Sigmoid colon (tissue), 7 donors: Measurements from ENCODE around the gene PRKCZ. TPM values are rescaled to one million over a fixed set of nuclear protein-coding genes. Genes with fewer than 3 reads are reported as not detected.

Experiments used
- DNase-seq: peaks from one replicate; pipeline ENCODE4 v3.0.0-alpha.2; 2019
- H3K27ac ChIP-seq, 4 donors: fragments of 200-600 bp; sonication (generic); one replicate each; pipeline ENCODE4 v1.5.1; 2016 to 2019; ENCODE audit warnings: mild to moderate bottlenecking in 1 of 4
- H3K27me3 ChIP-seq, 3 donors: fragments of 200-600 bp; sonication (generic); one replicate each; pipeline ENCODE4 v1.5.1; 2019; ENCODE audit warnings: mild to moderate bottlenecking in 1 of 3
- H3K36me3 ChIP-seq, 4 donors: fragments of 200-600 bp; sonication (generic); one replicate each; pipeline ENCODE4 v1.5.1; 2016 to 2019
- H3K4me1 ChIP-seq, 4 donors: fragments of 200-600 bp; sonication (generic); one replicate each; pipeline ENCODE4 v1.5.1; 2017 to 2019
- H3K4me3 ChIP-seq, 4 donors: fragments of 200-600 bp; sonication (generic); one replicate each; pipeline ENCODE4 v1.5.1; 2017 to 2019; ENCODE audit warnings: mild to moderate bottlenecking in 2 of 4, moderate library complexity in 1 of 4
- H3K9me3 ChIP-seq, 4 donors: fragments of 200-600 bp in 3 of 4; sonication (generic) in 3 of 4; one replicate each; pipeline versions ENCODE4 v1.5.1 to v1.6.1; 2013 to 2019
- CTCF ChIP-seq, 4 experiments: fragments of 450-650 bp in 3 of 4; fragments of 200-600 bp in 1 of 4; IDR thresholded peaks; one replicate each; pipeline ENCODE4 v1.5.1; 2016 to 2019; ENCODE audit warnings: antibody characterized with exemption in 4 of 4, mild to moderate bottlenecking in 3 of 4, moderate library complexity in 2 of 4
- EP300 ChIP-seq, 4 donors: sonication (generic); formaldehyde crosslinking; IDR thresholded peaks; one replicate each; pipeline ENCODE4 v1.6.1; 2017; ENCODE audit warnings: antibody characterized with exemption in 4 of 4
- POLR2A ChIP-seq, 2 donors: fragments of 450-650 bp; IDR thresholded peaks; one replicate each; pipeline ENCODE4 v1.6.1; 2016; ENCODE audit warnings: antibody characterized with exemption in 2 of 2, mild to moderate bottlenecking in 2 of 2, moderate library complexity in 2 of 2
- POLR2AphosphoS5 ChIP-seq, 4 donors: sonication (generic); formaldehyde crosslinking; IDR thresholded peaks; one replicate each; pipeline ENCODE4 v1.6.1; 2017; ENCODE audit warnings: antibody characterized with exemption in 4 of 4
- WGBS, 2 donors: extraction: QIAGEN DNeasy Blood & Tissue Kit; methylation state at CpG; one replicate each; pipeline ENCODE4 v1.1.7; 2013; 5-methylcytosine and 5-hydroxymethylcytosine counted together
- intact Hi-C: fragments of 100-400 bp; cut with DNase I; formaldehyde crosslinking; loops from one replicate; pipeline ENCODE4 v1.15.1; 2023
- polyA plus RNA-seq, 3 donors: library from polyadenylated mRNA; stranded (reverse); fragments of 200-250 nt; gene quantifications; one replicate each; pipeline ENCODE4 v1.2.3, GENCODE V29; 2013
- total RNA-seq, 4 donors: library from RNA; depleted of rRNA; stranded (reverse); fragments of >200 nt; gene quantifications; one replicate each; pipeline ENCODE4 v1.1.0, GENCODE V29; 2016
- donor health status: healthy with polysubstance abuse.
- donor health status: Bipolar disorder and iron deficiency.
- donor health status: healthy.

The PRKCZ gene
- total and polyA plus RNA-seq, 7 donors: 1.4 to 52.9 (median 4.8) TPM

GRCh38 chr1:2003541-2004131 is 46.6 kb upstream of the PRKCZ start, which contains the start of gene CFAP74:
Gene CFAP74, minus strand, starts transcription at chr1:2003786. Its CDS starts 12,830 bp downstream, at chr1:1990956.
- no peaks in the 10 kb centered on the region for H3K36me3 ChIP-seq
- DNase-seq: no peak
- no peak for TF ChIP-seq POLR2AphosphoS5 (IDR thresholded peaks at IDR 0.05)
- no peak for TF ChIP-seq CTCF (IDR thresholded peaks at IDR 0.05)
- TF ChIP-seq EP300 (IDR thresholded peaks at IDR 0.05): no peak
- TF ChIP-seq POLR2A (IDR thresholded peaks at IDR 0.05): no peak
- intact Hi-C loops: no loop called here
- no peak within 1 kb of the TSS for H3K4me3 ChIP-seq
- no peak within 1 kb of the TSS for H3K27ac ChIP-seq
- H3K27me3 ChIP-seq: peaks cover 18 to 86% (median 51%) of the 10 kb centered on the region in 3 donors
- 6 to 7% methylated on average over 49 of the region's 49 CpGs for WGBS, 2 donors
- no peaks in the 10 kb centered on the region for H3K9me3 ChIP-seq
- peaks cover 0 to 7% (median 3%) of the 10 kb centered on the region in 4 donors for H3K4me1 ChIP-seq

DNA sequence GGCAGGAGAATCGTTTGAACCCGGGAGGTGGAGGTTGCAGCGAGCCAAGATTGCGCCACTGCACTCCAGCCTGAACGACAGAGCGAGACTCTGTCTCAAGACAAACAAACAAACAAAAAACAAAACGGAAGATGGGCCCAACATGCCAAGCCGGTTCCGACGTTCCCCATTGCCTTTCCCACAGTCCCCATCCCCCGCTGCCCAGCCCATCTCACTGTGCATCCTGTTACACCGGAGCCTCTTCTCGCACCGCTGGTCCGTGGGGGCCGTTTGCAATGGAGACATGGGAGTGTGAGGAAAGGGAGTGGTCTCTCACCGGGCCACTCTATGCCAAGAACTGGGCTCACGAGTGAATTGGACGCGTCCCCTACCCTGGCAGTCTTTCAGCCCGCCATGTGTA is 45.4 kb upstream of the PRKCZ start:
- Histone ChIP-seq H3K4me3 (no peak overlapping the region), H3K9me3 (no peaks in the 10 kb centered on the region), H3K27me3 (peaks cover 18 to 83% (median 45%) of the 10 kb centered on the region in 3 donors), H3K36me3 (no peaks in the 10 kb centered on the region), H3K4me1 (peaks cover 0 to 7% (median 3%) of the 10 kb centered on the region in 4 donors), H3K27ac (no peak overlapping the region)
- TF ChIP-seq EP300 (IDR thresholded peaks at IDR 0.05) (no peak), POLR2AphosphoS5 (IDR thresholded peaks at IDR 0.05) (no peak), CTCF (IDR thresholded peaks at IDR 0.05) (no peak), POLR2A (IDR thresholded peaks at IDR 0.05) (no peak)
- WGBS, 2 donors: 73 to 77% methylated on average over 21 of the region's 21 CpGs
- no peak for DNase-seq
- intact Hi-C loops: no loop called here

GRCh38 chr1:2009101-2010053 is 40.8 kb upstream of the PRKCZ start:
- TF ChIP-seq POLR2AphosphoS5 (IDR thresholded peaks at IDR 0.05) (no peak), EP300 (IDR thresholded peaks at IDR 0.05) (no peak), CTCF (IDR thresholded peaks at IDR 0.05) (no peak), POLR2A (IDR thresholded peaks at IDR 0.05) (no peak)
- H3K27me3 ChIP-seq: peaks cover 7 to 65% (median 23%) of the 10 kb centered on the region in 3 donors

DNA sequence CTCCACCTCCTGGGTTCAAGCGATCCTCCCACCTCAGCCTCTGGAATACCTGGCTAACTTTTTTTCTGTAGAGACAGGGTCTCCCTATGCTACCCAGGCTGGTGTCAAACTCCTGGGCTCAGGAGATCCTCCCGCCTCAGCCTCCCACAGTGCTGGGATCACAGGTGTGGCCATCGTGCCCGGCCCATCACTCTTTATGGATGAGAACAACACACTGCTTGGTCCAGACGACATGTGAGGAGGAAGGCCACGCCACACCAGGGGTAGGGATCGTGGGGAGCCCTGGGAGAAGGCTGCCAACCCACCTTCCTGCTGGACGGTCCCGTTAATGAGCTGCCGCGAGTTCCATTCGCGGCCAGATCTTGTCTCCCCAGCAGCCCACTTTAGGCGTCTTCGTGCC is 36.0 kb upstream of the PRKCZ start:
- intact Hi-C loops: no loop called here
- Histone ChIP-seq H3K4me1 (peaks cover 0 to 4% (median 2%) of the 10 kb centered on the region in 4 donors), H3K9me3 (no peaks in the 10 kb centered on the region), H3K36me3 (no peaks in the 10 kb centered on the region), H3K4me3 (no peak overlapping the region), H3K27ac (no peak overlapping the region), H3K27me3 (peaks cover 4 to 72% (median 37%) of the 10 kb centered on the region in 3 donors)
- WGBS, 2 donors: 82 to 86% methylated on average over 15 of the region's 15 CpGs
- no peak for TF ChIP-seq EP300 (IDR thresholded peaks at IDR 0.05)
- TF ChIP-seq POLR2A (IDR thresholded peaks at IDR 0.05): no peak
- no peak for TF ChIP-seq CTCF (IDR thresholded peaks at IDR 0.05)
- TF ChIP-seq POLR2AphosphoS5 (IDR thresholded peaks at IDR 0.05): no peak
- no peak for DNase-seq

More at GRCh38 chr1:2009101-2010053, 40.8 kb upstream of the PRKCZ start:
- H3K9me3 ChIP-seq: no peaks in the 10 kb centered on the region
- no peaks in the 10 kb centered on the region for H3K4me1 ChIP-seq
- WGBS, 2 donors: 76 to 84% methylated on average over 27 of the region's 27 CpGs
- H3K27ac ChIP-seq: no peak overlapping the region
- no peak overlapping the region for H3K4me3 ChIP-seq
- DNase-seq: no peak
- intact Hi-C loops: no loop called here
- no peaks in the 10 kb centered on the region for H3K36me3 ChIP-seq
